ENCODE results near the gene PRPSAP1.

DNA sequence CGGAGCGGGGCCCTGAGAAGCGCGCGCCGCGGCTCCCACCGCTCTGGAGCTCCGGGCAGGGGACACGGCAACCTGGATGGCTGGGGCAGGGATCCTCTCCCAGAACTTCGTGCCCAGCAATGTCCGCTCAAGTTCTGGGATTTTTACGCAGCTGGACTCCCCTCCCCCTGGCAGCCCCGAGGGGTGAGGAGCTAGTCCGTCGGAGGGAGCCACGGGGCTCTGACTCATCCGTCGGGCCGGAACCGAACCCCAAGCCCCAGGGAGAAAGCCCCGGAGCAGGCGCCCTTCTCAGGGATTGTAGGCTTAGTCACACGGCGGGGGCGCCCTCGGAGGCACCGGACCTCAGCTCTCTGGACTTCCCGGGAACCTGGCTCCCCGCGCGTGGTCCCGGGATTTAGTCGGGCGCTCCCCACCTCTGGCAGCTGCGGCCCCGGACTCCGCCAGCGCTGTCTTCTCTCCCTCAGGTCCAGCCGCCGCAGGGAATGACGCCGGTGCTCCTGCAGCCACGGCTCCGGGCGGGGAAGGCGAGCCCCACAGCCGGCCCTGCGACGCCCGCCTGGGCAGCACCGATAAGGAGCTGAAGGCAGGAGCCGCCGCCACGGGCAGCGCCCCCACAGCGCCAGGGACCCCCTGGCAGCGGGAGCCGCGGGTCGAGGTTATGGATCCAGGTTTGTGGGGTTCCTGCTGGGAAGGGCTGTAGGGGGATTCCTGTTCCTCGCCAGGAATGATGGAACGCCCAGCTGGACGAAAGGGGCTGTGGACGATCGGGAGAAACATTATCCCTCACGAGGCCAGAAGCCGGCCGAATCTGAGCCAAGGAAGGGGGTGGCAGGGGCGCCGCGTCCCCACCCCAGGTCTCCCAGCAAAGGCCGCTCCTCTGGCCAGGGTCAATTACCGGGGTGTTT lies 31.5 kb upstream of the PRPSAP1 start:
- TF ChIP-seq, protein P1, sequence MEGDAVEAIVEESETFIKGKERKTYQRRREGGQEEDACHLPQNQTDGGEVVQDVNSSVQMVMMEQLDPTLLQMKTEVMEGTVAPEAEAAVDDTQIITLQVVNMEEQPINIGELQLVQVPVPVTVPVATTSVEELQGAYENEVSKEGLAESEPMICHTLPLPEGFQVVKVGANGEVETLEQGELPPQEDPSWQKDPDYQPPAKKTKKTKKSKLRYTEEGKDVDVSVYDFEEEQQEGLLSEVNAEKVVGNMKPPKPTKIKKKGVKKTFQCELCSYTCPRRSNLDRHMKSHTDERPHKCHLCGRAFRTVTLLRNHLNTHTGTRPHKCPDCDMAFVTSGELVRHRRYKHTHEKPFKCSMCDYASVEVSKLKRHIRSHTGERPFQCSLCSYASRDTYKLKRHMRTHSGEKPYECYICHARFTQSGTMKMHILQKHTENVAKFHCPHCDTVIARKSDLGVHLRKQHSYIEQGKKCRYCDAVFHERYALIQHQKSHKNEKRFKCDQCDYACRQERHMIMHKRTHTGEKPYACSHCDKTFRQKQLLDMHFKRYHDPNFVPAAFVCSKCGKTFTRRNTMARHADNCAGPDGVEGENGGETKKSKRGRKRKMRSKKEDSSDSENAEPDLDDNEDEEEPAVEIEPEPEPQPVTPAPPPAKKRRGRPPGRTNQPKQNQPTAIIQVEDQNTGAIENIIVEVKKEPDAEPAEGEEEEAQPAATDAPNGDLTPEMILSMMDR (IDR thresholded peaks at IDR 0.05) = no peak
- no peak for TF ChIP-seq POLR2A (IDR thresholded peaks at IDR 0.05)
- TF ChIP-seq POLR2AphosphoS5 (IDR thresholded peaks at IDR 0.05) = peak in 1 of 4 donors; percentile 42

All from sigmoid colon (tissue), 4 donors.